Thoracic aorta (tissue), 2 donors: Measurements from ENCODE around the gene UBA52. TPM values are rescaled to one million over a fixed set of nuclear protein-coding genes. Genes with fewer than 3 reads are reported as not detected.
A peak's percentile ranks its signal among the peaks of the same experiment; 100 is the strongest.

ENCODE experiments used
- ATAC-seq: fragments of 150-250 bp; one replicate; pipeline ENCODE4 v1.8.0; 2017; ENCODE audit warnings: low read depth; ENCODE audit not compliant: insufficient number of reproducible peaks, low FRiP score
- DNase-seq: peaks from one replicate; pipeline ENCODE4 v3.0.0-alpha.2; 2020; ENCODE audit warnings: low spot score
- H3K27ac ChIP-seq, 2 donors: fragments of 200-600 bp; sonication (generic); 1 replicate in 1 of 2; 2 replicates in 1 of 2; pipeline ENCODE4 v1.5.1; 2016; ENCODE audit warnings: mild to moderate bottlenecking in 2 of 2, moderate library complexity in 2 of 2
- H3K27me3 ChIP-seq: fragments of 200-600 bp; sonication (generic); replicated peaks from 2 replicates; pipeline ENCODE4 v1.6.0; 2016; ENCODE audit warnings: mild to moderate bottlenecking; ENCODE audit not compliant: insufficient read depth
- H3K36me3 ChIP-seq: fragments of 200-600 bp; sonication (generic); one replicate; pipeline ENCODE4 v1.5.1; 2016
- H3K4me1 ChIP-seq, 2 donors: fragments of 200-600 bp; sonication (generic); 1 replicate in 1 of 2; 2 replicates in 1 of 2; pipeline versions ENCODE4 v1.5.1 to v1.6.0; 2016; ENCODE audit warnings: low read depth in 2 of 2, mild to moderate bottlenecking in 1 of 2; ENCODE audit not compliant: control insufficient read depth in 1 of 2
- H3K4me3 ChIP-seq: fragments of 200-600 bp; sonication (generic); 2 replicates; pipeline ENCODE4 v1.5.1; 2016; ENCODE audit warnings: mild to moderate bottlenecking
- H3K9me3 ChIP-seq: fragments of 200-600 bp; sonication (generic); 2 replicates; pipeline ENCODE4 v1.5.1; 2016
- CTCF ChIP-seq: fragments of 200-600 bp; sonication (generic); IDR thresholded peaks from one replicate; pipeline ENCODE4 v1.5.1; 2019; ENCODE audit warnings: antibody characterized with exemption
- total RNA-seq, 2 donors: library from RNA; depleted of rRNA; stranded (reverse); fragments of >200 nt; gene quantifications; one replicate each; pipeline versions ENCODE4 v1.1.0 to v1.2.3, GENCODE V29; 2016

UBA52 gene
- total RNA-seq, 2 donors from 2014 or later, result 306 to 438 TPM

- Histone ChIP-seq H3K27ac (no peak overlapping the region), H3K4me1 (peaks cover 11 to 46% of the 10 kb centered on the region in 2 donors), H3K9me3 (no peaks in the 10 kb centered on the region), H3K27me3 (peaks cover 55% of the 10 kb centered on the region), H3K36me3 (no peaks in the 10 kb centered on the region), H3K4me3 (peak overlapping the region; percentile 64)
- TF ChIP-seq CTCF, result no peak
- no peak for ATAC-seq
- no peak for DNase-seq
These were observed 35.8 kb downstream of the UBA52 start for GRCh38 chr19:18607226-18608101.

DNA sequence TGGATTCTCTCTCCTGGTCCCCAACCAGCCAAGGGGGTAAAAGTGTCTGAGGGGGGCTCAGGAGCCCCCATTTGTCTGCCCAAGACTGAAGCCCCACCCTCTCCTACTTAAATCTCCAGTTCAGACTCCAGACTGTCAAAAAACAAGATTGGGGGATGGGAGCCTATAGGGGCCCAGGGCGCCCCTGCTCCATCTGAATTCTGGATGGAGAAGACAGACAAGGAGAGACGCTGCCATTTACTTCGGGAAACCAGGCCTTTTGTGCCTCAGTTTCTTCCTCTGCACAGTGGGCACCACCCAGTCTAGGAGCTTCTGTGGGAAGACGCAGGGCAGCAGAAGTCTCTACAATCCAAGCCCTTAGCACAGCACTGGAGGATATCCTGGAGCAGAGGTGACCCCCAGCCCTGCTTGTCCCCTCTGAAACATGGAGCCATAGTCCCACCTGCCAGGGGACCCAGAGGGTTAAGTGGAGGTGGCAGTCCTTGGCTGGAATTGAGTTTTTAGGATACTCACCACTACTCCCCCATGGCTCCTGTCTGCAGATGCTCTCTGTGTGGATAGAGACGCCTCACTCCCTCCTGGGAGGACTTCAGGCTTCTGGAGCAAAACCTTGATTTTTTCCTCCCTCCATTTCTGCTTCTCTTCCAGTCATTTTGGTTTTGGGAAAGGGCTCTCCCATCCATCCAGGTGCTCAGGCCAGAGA lies 36.6 kb downstream of the UBA52 start:
- DNase-seq, result no peak
- H3K27me3 ChIP-seq, result peaks cover 57% of the 10 kb centered on the region
- no peak for ATAC-seq
- H3K27ac ChIP-seq, result no peak overlapping the region
- H3K36me3 ChIP-seq, result no peaks in the 10 kb centered on the region
- peaks cover 17 to 52% of the 10 kb centered on the region in 2 donors for H3K4me1 ChIP-seq
- H3K9me3 ChIP-seq, result no peaks in the 10 kb centered on the region
- TF ChIP-seq CTCF, result no peak
- H3K4me3 ChIP-seq, result no peak overlapping the region

DNA sequence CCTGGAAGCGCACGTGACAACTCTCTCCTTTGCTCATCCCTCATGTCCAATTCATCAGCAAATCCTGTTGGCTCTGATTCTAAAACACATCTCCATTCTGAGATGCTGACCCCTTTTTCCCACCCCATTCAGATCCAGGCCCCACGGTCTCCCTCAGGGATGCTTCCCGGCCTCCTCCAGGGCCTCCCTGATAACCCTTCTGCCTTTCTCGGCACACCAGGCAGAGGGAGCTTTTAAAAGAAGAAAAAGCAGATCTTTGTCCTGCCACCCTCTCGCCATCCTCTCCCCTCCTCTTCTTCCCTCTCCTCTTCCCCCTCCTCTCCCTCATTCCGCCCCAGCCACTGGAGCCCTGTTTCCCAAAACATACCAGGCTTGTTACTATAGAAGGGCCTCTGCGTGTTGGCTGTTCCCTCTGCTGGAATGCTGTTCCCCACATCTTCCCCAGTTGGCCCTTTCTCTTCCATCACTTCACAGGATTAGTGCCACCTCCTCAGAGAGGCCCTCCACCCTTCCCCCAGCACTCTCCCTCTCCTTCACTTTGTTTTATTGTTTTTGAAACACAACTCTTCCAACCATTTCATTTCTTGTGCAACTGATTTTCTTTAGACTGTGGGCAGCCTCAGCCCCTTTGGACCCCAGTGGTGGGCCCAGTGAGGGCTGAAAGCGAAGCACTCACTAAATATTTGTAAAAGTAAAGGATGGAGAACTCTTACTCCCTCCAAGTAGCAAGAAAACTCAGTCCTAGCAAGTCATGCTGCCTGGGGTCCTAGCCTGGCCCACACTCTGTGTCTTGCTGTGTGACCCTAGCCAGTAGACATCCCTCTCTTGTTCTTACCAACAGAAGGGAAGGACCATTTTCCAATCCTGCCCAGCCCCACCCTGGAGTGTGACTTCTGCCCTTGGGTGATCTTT lies 37.4 kb downstream of the UBA52 start:
- H3K4me1 ChIP-seq, result peaks cover 17 to 46% of the 10 kb centered on the region in 2 donors
- no peaks in the 10 kb centered on the region for H3K9me3 ChIP-seq
- no peak overlapping the region for H3K4me3 ChIP-seq
- no peak for DNase-seq
- no peaks in the 10 kb centered on the region for H3K36me3 ChIP-seq
- no peak for TF ChIP-seq CTCF
- peaks cover 60% of the 10 kb centered on the region for H3K27me3 ChIP-seq
- H3K27ac ChIP-seq, result no peak overlapping the region
- no peak for ATAC-seq

GRCh38 chr19:18609717-18610051 lies 38.0 kb downstream of the UBA52 start:
- Histone ChIP-seq H3K27me3 (peaks cover 54% of the 10 kb centered on the region), H3K9me3 (no peaks in the 10 kb centered on the region), H3K4me1 (peaks cover 17 to 42% of the 10 kb centered on the region in 2 donors), H3K36me3 (no peaks in the 10 kb centered on the region), H3K4me3 (no peak overlapping the region), H3K27ac (no peak overlapping the region)
- DNase-seq (no peak), ATAC-seq (no peak)
- TF ChIP-seq CTCF, result no peak

GRCh38 chr19:18610245-18610555 lies 38.5 kb downstream of the UBA52 start:
- Histone ChIP-seq H3K9me3 (no peaks in the 10 kb centered on the region), H3K36me3 (no peaks in the 10 kb centered on the region), H3K27ac (no peak overlapping the region), H3K4me3 (no peak overlapping the region), H3K27me3 (peaks cover 53% of the 10 kb centered on the region), H3K4me1 (peaks cover 17 to 41% of the 10 kb centered on the region in 2 donors)
- DNase-seq (no peak), ATAC-seq (no peak)
- TF ChIP-seq CTCF, result no peak
